Large intestine (tissue), 3 donors: ENCODE results near the gene ART1. TPM values are rescaled to one million over a fixed set of nuclear protein-coding genes. Genes with fewer than 3 reads are reported as not detected.

Experiments
- DNase-seq, 2 donors: peaks; one replicate each; pipeline versions ENCODE4 v3.0.0 to v3.0.0-alpha.2; 2013
- H3K27ac ChIP-seq: one replicate; pipeline ENCODE4 v1.5.1; 2013; ENCODE audit warnings: low read length
- H3K27me3 ChIP-seq: 2 replicates; pipeline ENCODE4 v1.6.1; 2013; ENCODE audit warnings: low read length; ENCODE audit not compliant: control insufficient read depth, insufficient read depth
- H3K36me3 ChIP-seq: 2 replicates; pipeline ENCODE4 v1.6.1; 2013; ENCODE audit warnings: low read length; ENCODE audit not compliant: control insufficient read depth, insufficient read depth
- H3K4me1 ChIP-seq: one replicate; pipeline ENCODE4 v1.6.1; 2013; ENCODE audit warnings: low read length; ENCODE audit not compliant: control insufficient read depth, insufficient read depth
- H3K4me3 ChIP-seq: one replicate; pipeline ENCODE4 v1.5.1; 2013; ENCODE audit warnings: low read length
- H3K9me3 ChIP-seq: one replicate; pipeline ENCODE4 v1.6.1; 2013; ENCODE audit warnings: mild to moderate bottlenecking, low read depth, low read length, moderate library complexity; ENCODE audit not compliant: control insufficient read depth
- WGBS: methylation state at CpG from one replicate; pipeline ENCODE4 v1.1.5; 2013; ENCODE audit warnings: low lambda C conversion rate; ENCODE audit not compliant: insufficient coverage; 5-methylcytosine and 5-hydroxymethylcytosine counted together
- polyA plus RNA-seq: library from polyadenylated mRNA; unstranded; fragments of 120-200 nt; gene quantifications from one replicate; pipeline ENCODE4 v1.2.1, GENCODE V29; 2013

The ART1 gene
- polyA plus RNA-seq, 1 donor: not detected

DNA sequence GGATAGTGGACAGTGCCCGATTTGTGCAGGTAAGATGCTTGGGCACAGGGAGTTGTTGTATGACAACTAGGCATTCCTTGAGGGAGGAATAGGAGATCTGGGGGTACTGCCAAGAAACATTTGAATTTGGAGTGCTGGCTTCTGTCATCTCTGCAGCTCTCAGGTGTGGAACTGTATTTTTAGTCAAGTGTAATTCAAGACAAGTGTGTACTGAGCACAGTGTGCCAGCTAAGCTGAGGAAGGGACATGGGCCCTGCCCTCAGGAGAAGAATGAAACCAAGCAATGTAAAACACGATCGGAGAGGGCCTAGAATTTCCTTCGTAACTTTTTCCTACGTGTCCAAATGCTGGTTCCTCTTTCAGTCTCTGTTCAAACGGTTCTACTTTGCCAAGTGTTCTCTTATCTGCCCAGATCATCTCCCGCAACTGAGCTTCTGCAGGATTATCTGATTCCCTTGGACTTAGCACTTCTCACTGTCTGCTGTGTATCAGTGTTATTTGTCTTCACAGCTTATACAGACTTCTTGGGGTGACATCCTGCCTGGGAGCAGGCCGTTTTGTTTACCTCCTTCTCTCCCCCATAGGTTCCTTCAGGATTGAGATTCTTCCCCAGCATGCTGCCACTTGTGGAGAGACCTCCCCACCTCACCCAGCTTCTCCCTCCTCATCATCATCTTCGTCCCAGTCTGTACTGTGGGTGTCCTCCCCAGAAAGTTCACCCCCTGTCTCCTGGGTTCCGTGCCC lies 30.8 kb upstream of the ART1 start:
- WGBS: no CpG with 5 or more reads among the region's 10 CpGs
- no peaks in the 10 kb centered on the region for H3K36me3 ChIP-seq

DNA sequence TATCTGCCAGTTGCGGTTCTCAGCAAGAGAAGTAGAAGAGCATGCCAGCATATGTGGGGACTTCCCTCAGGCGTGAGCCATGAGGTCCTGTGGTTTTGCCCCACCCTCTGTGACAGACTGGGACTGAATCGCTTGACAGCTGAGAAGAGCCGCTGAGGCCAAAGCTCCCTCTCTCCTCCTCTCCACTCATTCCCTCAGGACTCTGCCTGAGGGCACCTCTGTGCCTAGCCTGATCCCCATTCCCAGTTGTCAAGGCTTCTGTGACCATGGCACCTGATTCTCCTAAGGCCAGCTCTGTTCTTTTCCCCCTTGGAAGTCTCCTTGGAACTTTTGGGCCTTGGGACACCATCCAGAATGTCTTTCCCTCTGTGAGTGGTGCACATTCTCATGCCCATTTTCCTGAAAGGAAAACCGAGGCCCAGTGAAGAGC lies 30.2 kb upstream of the ART1 start:
- no CpG with 5 or more reads among the region's 5 CpGs for WGBS

More for the DNA sequence above, 30.8 kb upstream of the ART1 start:
- Histone ChIP-seq H3K4me3 (no peak overlapping the region), H3K27me3 (no peaks in the 10 kb centered on the region), H3K27ac (no peak overlapping the region), H3K9me3 (no peaks in the 10 kb centered on the region), H3K4me1 (no peaks in the 10 kb centered on the region)
- DNase-seq: no peak

DNA sequence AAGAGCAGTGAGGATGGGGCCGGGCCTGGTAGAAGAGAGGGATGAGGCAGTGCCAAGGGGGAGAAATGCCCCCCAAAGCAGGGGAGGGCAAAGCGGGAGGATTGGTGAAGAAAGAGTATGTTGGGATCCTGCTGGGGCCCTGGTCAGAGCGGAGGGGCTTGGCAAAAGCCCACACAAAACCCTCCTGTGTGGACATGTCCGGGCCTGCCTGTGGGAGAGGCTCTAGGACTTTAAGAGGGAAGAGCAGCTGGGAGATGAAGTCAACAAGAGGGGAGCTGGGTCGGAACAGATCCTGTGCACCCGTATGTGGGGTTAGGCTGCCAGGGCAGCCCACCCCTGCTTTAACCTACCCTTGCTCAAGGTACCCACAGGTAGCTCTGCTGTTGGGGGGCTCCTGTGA lies 28.9 kb upstream of the ART1 start:
- Histone ChIP-seq H3K4me1 (no peaks in the 10 kb centered on the region), H3K36me3 (no peaks in the 10 kb centered on the region), H3K27ac (no peak overlapping the region), H3K4me3 (no peak overlapping the region), H3K27me3 (no peaks in the 10 kb centered on the region), H3K9me3 (no peaks in the 10 kb centered on the region)
- no peak for DNase-seq
- 100% methylated on average over 1 of the region's 6 CpGs for WGBS

More for the DNA sequence above, 30.2 kb upstream of the ART1 start:
- no peaks in the 10 kb centered on the region for H3K9me3 ChIP-seq
- H3K4me1 ChIP-seq: no peaks in the 10 kb centered on the region
- H3K27me3 ChIP-seq: no peaks in the 10 kb centered on the region
- H3K4me3 ChIP-seq: no peak overlapping the region
- no peak for DNase-seq
- H3K27ac ChIP-seq: no peak overlapping the region
- H3K36me3 ChIP-seq: no peaks in the 10 kb centered on the region

DNA sequence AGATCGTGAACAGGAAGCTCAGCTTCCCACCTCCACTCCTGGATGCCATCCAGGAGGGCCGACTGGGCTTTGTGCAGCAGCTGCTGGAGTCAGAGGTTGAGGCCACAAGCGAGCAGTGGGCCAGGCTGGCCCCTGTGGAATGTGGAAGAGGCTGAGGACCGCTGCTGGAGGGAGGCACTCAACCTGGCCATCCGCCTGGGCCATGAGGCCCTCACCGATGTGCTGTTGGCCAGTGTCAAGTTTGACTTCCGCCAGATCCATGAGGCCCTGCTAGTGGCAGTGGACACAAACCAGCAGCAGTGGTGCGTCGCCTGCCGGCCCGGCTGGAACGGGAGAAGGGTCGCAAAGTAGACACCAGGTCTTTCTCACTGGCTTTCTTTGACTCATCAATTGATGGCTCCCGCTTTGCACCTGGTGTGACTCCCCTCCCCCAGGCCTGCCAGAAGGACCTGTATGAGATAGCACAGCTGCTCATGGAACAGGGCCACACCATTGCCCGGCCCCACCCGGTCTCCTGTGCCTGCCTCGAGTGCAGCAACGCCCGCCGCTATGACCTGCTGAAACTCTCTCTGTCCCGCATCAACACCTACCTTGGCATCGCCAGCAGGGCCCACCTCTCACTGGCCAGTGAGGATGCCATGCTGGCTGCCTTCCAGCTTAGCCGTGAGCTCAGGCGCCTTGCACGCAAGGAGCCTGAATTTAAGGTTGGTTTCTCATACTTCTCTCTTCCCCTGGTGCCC lies 28.0 kb upstream of the ART1 start:
- DNase-seq: no peak
- no peaks in the 10 kb centered on the region for H3K9me3 ChIP-seq
- no peaks in the 10 kb centered on the region for H3K27me3 ChIP-seq
- H3K4me3 ChIP-seq: no peak overlapping the region
- H3K36me3 ChIP-seq: no peaks in the 10 kb centered on the region
- H3K27ac ChIP-seq: no peak overlapping the region
- no peaks in the 10 kb centered on the region for H3K4me1 ChIP-seq
- WGBS: 60% methylated on average over 1 of the region's 25 CpGs

- Histone ChIP-seq H3K27me3 (no peaks in the 10 kb centered on the region), H3K36me3 (no peaks in the 10 kb centered on the region)
- no CpG with 5 or more reads among the region's 8 CpGs for WGBS
Measured at GRCh38 chr11:3617990-3618389, 26.9 kb upstream of the ART1 start.

GRCh38 chr11:3622521-3622920 lies 22.4 kb upstream of the ART1 start:
- H3K27ac ChIP-seq: no peak overlapping the region
- H3K27me3 ChIP-seq: no peaks in the 10 kb centered on the region
- no peak overlapping the region for H3K4me3 ChIP-seq
- H3K36me3 ChIP-seq: no peaks in the 10 kb centered on the region
- no peak for DNase-seq
- peaks cover 3% of the 10 kb centered on the region for H3K4me1 ChIP-seq
- no peaks in the 10 kb centered on the region for H3K9me3 ChIP-seq
- no CpG with 5 or more reads among the region's 4 CpGs for WGBS

More at GRCh38 chr11:3617990-3618389, 26.9 kb upstream of the ART1 start:
- DNase-seq: no peak
- no peak overlapping the region for H3K4me3 ChIP-seq
- no peaks in the 10 kb centered on the region for H3K9me3 ChIP-seq
- no peak overlapping the region for H3K27ac ChIP-seq
- no peaks in the 10 kb centered on the region for H3K4me1 ChIP-seq

DNA sequence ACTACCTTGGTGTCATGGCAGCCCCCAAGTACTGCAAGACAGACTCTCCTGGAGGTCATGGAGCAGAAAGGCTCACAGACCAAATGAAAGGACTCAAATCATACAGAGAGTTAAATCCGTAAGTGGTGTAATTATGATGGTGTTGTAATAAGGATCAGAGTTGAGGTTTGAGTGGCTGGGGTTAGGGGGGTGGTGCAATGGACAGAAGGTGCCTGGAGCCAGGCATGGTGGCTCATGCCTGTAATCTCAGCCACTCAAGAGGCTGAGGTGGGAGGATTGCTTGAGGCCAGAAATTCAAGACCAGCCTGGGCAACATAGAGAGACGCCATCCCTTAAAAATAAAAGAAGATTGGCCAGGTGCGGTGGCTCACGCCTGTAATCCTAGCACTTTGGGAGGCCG lies 21.8 kb upstream of the ART1 start:
- WGBS: no CpG with 5 or more reads among the region's 5 CpGs
- no peak for DNase-seq
- Histone ChIP-seq H3K36me3 (no peaks in the 10 kb centered on the region), H3K4me3 (no peak overlapping the region), H3K4me1 (peaks cover 3% of the 10 kb centered on the region), H3K27me3 (no peaks in the 10 kb centered on the region), H3K27ac (no peak overlapping the region), H3K9me3 (no peaks in the 10 kb centered on the region)

- no peaks in the 10 kb centered on the region for H3K36me3 ChIP-seq
- no peak overlapping the region for H3K27ac ChIP-seq
- no peak for DNase-seq
- H3K27me3 ChIP-seq: no peaks in the 10 kb centered on the region
- WGBS: 0% methylated on average over 2 of the region's 8 CpGs
- H3K4me3 ChIP-seq: no peak overlapping the region
- peaks cover 3% of the 10 kb centered on the region for H3K4me1 ChIP-seq
- H3K9me3 ChIP-seq: no peaks in the 10 kb centered on the region
Measured at GRCh38 chr11:3623767-3624458, 21.0 kb upstream of the ART1 start.

DNA sequence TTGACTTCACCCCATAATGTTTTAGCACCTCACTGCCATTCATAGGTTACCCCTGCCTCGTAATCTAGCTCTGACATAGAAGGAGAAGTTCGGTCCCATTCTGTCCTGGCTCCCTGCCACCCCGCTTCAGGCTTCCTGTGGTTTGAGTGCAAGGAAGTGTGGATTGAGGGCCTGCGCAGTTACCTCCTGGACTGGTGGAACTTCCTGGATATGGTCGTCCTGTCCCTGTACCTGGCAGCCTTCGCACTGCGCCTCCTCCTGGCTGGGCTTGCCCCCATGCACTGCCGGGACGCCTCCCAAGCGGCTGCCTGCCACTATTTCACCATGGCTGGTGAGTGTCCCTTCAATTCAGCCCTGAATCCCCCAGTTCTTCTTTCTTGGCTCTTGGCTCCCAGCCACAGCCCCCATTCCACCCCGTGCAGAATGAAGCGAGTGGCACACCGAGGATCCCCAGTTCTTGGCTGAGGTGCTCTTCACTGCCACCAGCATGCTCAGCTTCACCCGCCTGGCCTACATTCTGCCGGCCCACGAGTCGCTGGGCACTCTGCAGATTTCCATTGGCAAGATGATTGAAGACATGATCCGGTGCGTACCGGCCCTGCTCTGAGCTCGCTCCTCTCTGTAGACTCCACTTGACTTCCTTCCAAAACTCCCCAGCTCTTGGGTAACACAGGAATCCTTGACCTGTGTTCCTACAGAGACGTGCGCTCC lies 18.5 kb upstream of the ART1 start:
- H3K27ac ChIP-seq: no peak overlapping the region

DNA sequence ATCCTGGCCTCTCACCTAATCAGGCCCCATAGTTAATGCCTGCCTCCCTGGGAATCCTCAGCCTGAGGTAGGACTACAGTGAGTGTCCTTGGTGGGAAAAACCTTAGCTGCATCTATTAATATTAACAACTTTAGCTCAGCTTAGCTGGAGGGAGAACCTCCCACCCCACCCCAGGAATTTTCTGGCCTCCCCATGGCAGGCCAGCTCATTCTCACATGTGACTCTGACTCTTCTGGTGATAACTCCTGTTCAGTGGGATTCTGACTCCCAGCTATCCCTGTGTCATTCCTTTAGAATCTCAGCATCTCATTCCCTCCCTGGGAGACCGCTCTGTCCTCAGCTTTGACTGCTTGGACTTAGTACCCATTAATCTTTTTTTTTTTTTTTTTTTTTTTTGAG lies 17.6 kb upstream of the ART1 start:
- H3K9me3 ChIP-seq: no peaks in the 10 kb centered on the region
- peaks cover 3% of the 10 kb centered on the region for H3K4me1 ChIP-seq
- H3K27ac ChIP-seq: peak overlapping the region; percentile 35
- no CpG with 5 or more reads among the region's 1 CpG for WGBS
- H3K4me3 ChIP-seq: no peak overlapping the region
- DNase-seq: peak in 1 of 2 donors; percentile 49
- H3K27me3 ChIP-seq: no peaks in the 10 kb centered on the region
- H3K36me3 ChIP-seq: no peaks in the 10 kb centered on the region

More for the DNA sequence above, 18.5 kb upstream of the ART1 start:
- DNase-seq: no peak
- no peaks in the 10 kb centered on the region for H3K27me3 ChIP-seq
- no peaks in the 10 kb centered on the region for H3K9me3 ChIP-seq
- H3K4me1 ChIP-seq: peaks cover 3% of the 10 kb centered on the region
- no CpG with 5 or more reads among the region's 23 CpGs for WGBS
- H3K36me3 ChIP-seq: no peaks in the 10 kb centered on the region
- no peak overlapping the region for H3K4me3 ChIP-seq
